ENCODE data around the gene ZNF277. TPM values are rescaled to one million over a fixed set of nuclear protein-coding genes. Genes with fewer than 3 reads are reported as not detected.
"Not testable (repeated sequence)": the region's sequence is repeated elsewhere in the genome, so short reads cannot be mapped to it uniquely, and the experiment has no call there.

ZNF277 gene
- total RNA-seq, 2 donors from 2014 or later: 15.0 to 19.8 TPM

DNA sequence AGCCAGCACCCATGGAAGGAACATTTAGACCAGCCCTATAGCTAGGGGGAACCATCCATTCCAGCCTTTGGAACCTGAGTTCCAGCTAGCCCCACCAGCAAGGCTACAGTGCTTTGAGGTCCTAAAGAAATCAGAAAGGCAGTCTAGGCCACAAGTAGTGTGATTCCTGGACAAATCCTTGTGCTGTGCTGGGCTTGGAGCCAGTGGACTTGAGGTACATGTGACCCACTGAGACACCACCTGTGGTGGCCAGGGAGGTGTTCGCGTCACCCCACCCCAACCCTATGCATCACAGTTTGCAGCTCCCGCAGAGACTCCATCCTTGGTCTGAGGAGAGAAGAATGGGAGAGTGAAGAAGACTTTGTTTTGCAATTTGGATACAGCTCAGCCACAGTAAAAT lies 31.8 kb downstream of the ZNF277 start:
- intact Hi-C loops (cut with DNase I): no loop called here
- DNase-seq (ENCODE audit: low spot score): no peak

- no peak for DNase-seq (ENCODE audit: low spot score)
- intact Hi-C loops (cut with DNase I): no loop called here
These were observed 32.5 kb downstream of the ZNF277 start for GRCh38 chr7:112238852-112239610.

GRCh38 chr7:112248598-112248997 lies 42.1 kb downstream of the ZNF277 start:
- intact Hi-C loops (cut with DNase I): no loop called here
- no peak for DNase-seq (ENCODE audit: low spot score)

GRCh38 chr7:112249967-112250366 lies 43.5 kb downstream of the ZNF277 start:
- DNase-seq (ENCODE audit: low spot score); intact Hi-C loops (cut with DNase I): not testable (repeated sequence)

DNA sequence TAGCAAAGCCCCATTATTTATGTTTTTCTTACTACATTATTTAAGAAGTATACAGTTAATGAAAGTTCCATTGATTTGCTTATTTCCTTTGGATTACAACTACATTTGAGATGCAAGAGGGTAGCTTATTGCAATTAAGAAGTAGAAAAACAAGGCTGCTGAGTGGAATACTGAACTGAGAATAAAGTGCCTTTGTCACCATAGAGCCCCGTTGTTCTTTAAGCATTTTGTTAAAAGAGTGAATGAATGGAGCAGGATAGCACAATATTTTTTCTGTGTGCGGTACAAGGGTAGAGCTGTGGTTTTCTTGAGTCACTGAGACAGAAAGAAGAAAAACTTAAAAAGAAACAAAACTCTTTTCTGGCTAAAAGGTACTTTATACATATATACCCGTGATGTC lies 45.6 kb downstream of the ZNF277 start:
- no peak for DNase-seq (ENCODE audit: low spot score)
- intact Hi-C loops (cut with DNase I): no loop called here

- intact Hi-C loops (cut with DNase I): no loop called here
These were observed 46.2 kb downstream of the ZNF277 start for GRCh38 chr7:112252691-112253090.

GRCh38 chr7:112254156-112254555 lies 47.7 kb downstream of the ZNF277 start:
- DNase-seq (ENCODE audit: low spot score): no peak
- intact Hi-C loops (cut with DNase I): no loop called here

More at GRCh38 chr7:112252691-112253090, 46.2 kb downstream of the ZNF277 start:
- no peak for DNase-seq (ENCODE audit: low spot score)

DNA sequence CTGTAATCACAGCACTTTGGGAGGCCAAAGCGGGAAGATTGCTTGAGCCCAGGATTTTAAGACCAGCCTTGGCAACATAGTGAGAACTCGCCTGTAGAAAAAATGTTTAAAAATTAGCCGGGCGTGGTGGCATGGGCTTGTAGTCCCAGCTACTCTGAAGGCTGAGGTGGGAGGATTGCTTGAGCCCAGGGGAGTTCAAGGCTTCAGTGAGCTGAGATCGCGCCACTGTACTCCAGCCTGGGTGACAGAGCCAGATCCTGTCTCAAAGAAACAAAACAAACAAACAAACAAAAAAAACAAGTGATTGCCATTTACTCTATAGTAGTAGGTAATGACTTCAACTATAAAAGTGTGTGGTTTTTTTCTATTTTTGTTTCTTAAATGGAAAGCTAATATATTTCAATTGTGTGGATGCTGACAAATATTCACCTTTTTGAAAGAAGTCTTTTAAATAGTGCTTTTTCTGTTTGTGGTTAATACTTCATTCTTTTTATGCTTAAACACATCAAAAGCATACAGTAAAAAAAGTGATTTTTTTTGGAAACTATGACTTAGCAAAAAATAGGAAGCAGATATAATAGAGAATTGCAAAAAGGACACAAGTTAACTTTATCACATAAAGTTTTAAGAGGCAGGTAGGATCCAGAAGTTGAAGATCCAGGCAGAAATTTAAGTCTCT lies 48.4 kb downstream of the ZNF277 start:
- DNase-seq (ENCODE audit: low spot score): no peak
- intact Hi-C loops (cut with DNase I): no loop called here

GRCh38 chr7:112255388-112255720 lies 48.9 kb downstream of the ZNF277 start:
- intact Hi-C loops (cut with DNase I): no loop called here
- no peak for DNase-seq (ENCODE audit: low spot score)

DNA sequence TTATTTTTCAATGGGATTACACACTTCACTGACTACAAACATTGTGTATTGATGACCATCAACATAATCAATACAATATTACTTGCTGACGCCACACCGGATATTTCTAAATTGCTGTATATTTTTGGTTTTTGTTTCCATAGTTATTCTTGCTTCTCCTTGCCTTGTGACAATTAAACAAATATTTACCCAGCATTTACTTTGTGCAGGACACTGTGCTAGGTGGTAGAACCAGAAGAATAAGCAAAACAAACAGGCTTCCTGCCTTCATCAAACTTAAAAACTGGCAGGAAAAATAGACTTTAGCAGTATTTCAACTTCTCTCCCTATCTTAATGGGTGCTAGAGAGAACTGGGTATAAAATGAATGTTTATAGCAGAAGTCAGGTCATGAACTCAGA lies 50.6 kb downstream of the ZNF277 start:
- intact Hi-C loops (cut with DNase I): no loop called here
- no peak for DNase-seq (ENCODE audit: low spot score)

GRCh38 chr7:112260911-112261310 lies 54.4 kb downstream of the ZNF277 start:
- intact Hi-C loops (cut with DNase I): no loop called here

GRCh38 chr7:112262036-112262435 lies 55.5 kb downstream of the ZNF277 start:
- DNase-seq (ENCODE audit: low spot score): no peak
- intact Hi-C loops (cut with DNase I): no loop called here

More at GRCh38 chr7:112260911-112261310, 54.4 kb downstream of the ZNF277 start:
- DNase-seq (ENCODE audit: low spot score): no peak

DNA sequence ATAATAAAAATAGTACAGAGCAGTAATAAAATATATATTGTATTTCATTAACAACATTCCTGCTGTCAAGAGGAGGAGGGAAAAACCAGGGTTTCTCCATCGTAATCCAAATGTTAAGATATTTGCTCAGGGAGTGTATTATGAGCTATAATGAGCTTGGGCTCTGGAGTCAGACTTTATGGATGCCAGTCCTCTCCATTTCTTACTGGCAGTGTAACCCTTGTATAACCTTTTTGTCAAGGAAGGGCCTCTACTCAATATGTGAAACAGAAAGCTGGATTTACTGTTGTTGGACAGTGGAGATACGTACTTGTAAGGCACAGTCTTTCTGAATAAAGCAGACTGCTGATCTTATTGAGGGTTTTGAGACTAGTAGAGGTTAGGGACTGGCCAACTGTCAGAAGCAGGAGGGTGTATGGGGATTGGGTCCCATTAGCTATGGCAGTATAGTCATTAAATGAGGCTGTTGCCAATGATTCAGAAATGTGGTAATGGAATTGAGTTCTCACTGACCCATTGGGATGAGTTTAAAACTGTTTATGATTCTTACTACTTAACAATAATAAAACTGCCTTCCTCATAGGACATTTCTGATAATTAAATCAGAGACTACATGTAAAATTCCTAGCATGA lies 56.5 kb downstream of the ZNF277 start:
- intact Hi-C loops (cut with DNase I): no loop called here
- DNase-seq (ENCODE audit: low spot score): no peak

GRCh38 chr7:112263519-112263918 lies 57.0 kb downstream of the ZNF277 start:
- DNase-seq (ENCODE audit: low spot score): no peak
- intact Hi-C loops (cut with DNase I): no loop called here

GRCh38 chr7:112266141-112266540 lies 59.6 kb downstream of the ZNF277 start:
- intact Hi-C loops (cut with DNase I): no loop called here
- no peak for DNase-seq (ENCODE audit: low spot score)

DNA sequence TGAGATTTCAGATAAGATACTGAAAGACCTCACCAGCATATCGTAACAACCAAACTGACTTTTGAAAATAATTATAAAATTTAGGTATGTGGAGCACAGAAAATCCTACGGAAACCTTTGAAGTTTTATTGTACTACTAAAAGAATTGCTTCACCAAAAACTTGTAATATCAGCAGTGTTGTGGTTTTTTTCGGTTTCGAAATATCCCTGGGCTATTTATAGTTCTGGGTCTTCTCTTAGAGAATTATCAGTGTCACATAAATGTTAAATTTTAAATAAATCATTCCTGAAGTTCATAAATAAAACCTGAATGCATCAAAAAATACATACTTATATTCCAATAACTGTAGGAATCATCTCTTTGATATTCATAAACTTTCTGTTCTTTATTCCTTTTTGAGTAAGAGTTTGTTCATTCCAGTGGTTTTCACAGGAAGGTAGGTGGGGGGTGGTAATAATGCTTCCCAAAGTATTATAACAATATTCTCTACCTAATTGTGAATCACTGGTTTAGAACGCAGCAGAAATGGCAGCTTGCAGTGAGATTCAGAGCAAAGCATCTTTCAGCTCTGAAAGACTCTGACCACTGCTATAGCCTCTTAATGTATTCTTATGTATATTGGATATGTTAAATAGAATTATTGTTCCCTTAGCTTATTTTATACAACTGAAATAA lies 60.2 kb downstream of the ZNF277 start:
- intact Hi-C loops (cut with DNase I): no loop called here
- no peak for DNase-seq (ENCODE audit: low spot score)

DNA sequence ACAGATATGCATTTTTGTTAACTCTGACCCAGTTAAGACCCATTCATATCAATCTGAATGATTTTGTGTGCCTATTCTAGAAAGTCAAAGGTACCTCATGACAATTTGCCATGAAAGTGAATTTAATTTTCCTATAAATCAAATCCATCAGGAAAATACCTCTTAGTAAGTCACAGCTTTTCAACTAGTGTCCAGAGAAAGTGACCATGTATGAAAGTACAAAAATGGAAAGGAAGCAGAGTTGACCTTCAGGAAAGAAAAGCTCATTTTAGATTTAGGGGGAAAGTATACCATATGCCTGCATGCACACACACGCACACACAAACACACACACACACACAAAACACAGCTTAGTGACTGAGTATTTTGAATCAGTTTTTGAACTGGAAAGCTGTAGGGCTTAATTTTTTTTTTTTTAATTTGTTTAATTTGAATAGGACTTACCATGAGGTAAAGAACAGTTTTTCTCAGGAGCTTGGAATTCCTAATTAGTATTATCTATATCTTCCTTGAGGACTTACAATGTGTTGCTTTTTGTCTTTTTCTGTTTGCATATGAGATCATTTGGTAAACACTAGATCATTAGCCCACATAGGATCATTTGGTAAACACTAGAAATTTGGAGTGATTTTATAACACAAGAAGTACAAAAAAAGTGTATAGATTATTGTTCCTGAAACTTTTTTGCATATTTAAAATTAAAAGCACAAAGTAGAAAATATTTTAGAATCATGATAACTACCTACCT lies 61.6 kb downstream of the ZNF277 start:
- intact Hi-C loops (cut with DNase I): no loop called here
- DNase-seq (ENCODE audit: low spot score): no peak

DNA sequence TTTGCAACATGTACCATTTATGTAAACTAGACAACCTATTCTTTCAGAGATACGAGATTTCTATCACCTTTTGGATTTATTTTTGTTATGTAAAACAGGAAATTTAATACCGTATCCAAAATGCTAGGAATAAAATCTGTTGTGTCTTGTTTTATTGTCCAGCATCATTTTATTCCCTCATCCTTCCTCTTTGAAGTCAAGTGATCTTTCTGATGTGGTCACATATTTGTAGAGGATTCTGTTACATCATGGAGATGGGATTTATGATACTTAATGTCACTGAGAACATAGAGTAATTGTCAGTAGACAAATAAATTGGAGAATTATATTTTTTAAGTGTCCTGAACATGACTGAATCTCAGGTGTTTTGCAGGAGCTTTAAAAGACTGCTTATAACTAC lies 64.7 kb downstream of the ZNF277 start:
- no peak for DNase-seq (ENCODE audit: low spot score)

GRCh38 chr7:112272921-112273561 lies 66.5 kb downstream of the ZNF277 start:
- intact Hi-C loops (cut with DNase I): no loop called here
- no peak for DNase-seq (ENCODE audit: low spot score)

More for the DNA sequence above, 64.7 kb downstream of the ZNF277 start:
- intact Hi-C loops (cut with DNase I): no loop called here
